ENCODE data around the gene PRRC2B. TPM values are rescaled to one million over a fixed set of nuclear protein-coding genes. Genes with fewer than 3 reads are reported as not detected.
A peak's percentile ranks its signal among the peaks of the same experiment; 100 is the strongest.

Gene PRRC2B
- total and polyA plus RNA-seq, 4 donors = 10.3 to 44.3 (median 27.0) TPM

GRCh38 chr9:131478421-131478868 lies 84.6 kb downstream of the PRRC2B start:
- no peak overlapping the region for H3K4me3 ChIP-seq (ENCODE audit: low read depth in 1 of 3, low read length in 3 of 3)
- 71% methylated on average over 12 of the region's 12 CpGs for WGBS
- H3K9ac ChIP-seq (ENCODE audit: low read depth in 1 of 2, low read length in 2 of 2) = no peak overlapping the region
- no peak overlapping the region for H3K27ac ChIP-seq (ENCODE audit: low read depth in 1 of 2, low read length in 2 of 2)
- H3K36me3 ChIP-seq (ENCODE audit: control insufficient read depth in 4 of 4, insufficient read depth in 3 of 4, low read depth in 1 of 4, low read length in 3 of 4) = peaks cover 38 to 92% (median 66%) of the 10 kb centered on the region in 4 donors
- H3K4me1 ChIP-seq (ENCODE audit: control insufficient read depth in 4 of 4, insufficient read depth in 4 of 4, low read length in 3 of 4) = no peaks in the 10 kb centered on the region
- no peaks in the 10 kb centered on the region for H3K27me3 ChIP-seq (ENCODE audit: control insufficient read depth in 4 of 4, insufficient read depth in 4 of 4, low read length in 3 of 4)
- TF ChIP-seq ATF3 (IDR thresholded peaks at IDR 0.05) = no peak
- TF ChIP-seq CTCF (IDR thresholded peaks at IDR 0.05; ENCODE audit: low read depth, low read length, missing input control) = peak; percentile 21
- TF ChIP-seq RAD21 (IDR thresholded peaks at IDR 0.05) = peak in 1 of 2 donors; percentile 63
- peak; percentile 63 for DNase-seq (ENCODE audit: low spot score)
- no peaks in the 10 kb centered on the region for H3K9me3 ChIP-seq (ENCODE audit: control insufficient read depth in 4 of 4, low read length in 3 of 4)

GRCh38 chr9:131478911-131479310 lies 85.0 kb downstream of the PRRC2B start:
- Histone ChIP-seq H3K27me3 (ENCODE audit: control insufficient read depth in 4 of 4, insufficient read depth in 4 of 4, low read length in 3 of 4) (no peaks in the 10 kb centered on the region), H3K4me3 (ENCODE audit: low read depth in 1 of 3, low read length in 3 of 3) (no peak overlapping the region), H3K4me1 (ENCODE audit: control insufficient read depth in 4 of 4, insufficient read depth in 4 of 4, low read length in 3 of 4) (no peaks in the 10 kb centered on the region), H3K9ac (ENCODE audit: low read depth in 1 of 2, low read length in 2 of 2) (no peak overlapping the region), H3K9me3 (ENCODE audit: control insufficient read depth in 4 of 4, low read length in 3 of 4) (no peaks in the 10 kb centered on the region), H3K27ac (ENCODE audit: low read depth in 1 of 2, low read length in 2 of 2) (no peak overlapping the region), H3K36me3 (ENCODE audit: control insufficient read depth in 4 of 4, insufficient read depth in 3 of 4, low read depth in 1 of 4, low read length in 3 of 4) (peaks cover 34 to 92% (median 67%) of the 10 kb centered on the region in 4 donors)
- TF ChIP-seq TAF1 (conservative IDR thresholded peaks at IDR 0.05) (no peak), HNF4A (conservative IDR thresholded peaks at IDR 0.05) (no peak), MAX (IDR thresholded peaks at IDR 0.05) (no peak), FOXA1 (IDR thresholded peaks at IDR 0.05) (no peak), HNF4G (IDR thresholded peaks at IDR 0.05) (no peak), NR2F2 (IDR thresholded peaks at IDR 0.05) (no peak), CTCF (IDR thresholded peaks at IDR 0.05; ENCODE audit: low read depth, low read length, missing input control) (no peak), REST (IDR thresholded peaks at IDR 0.05) (no peak)
- 89% methylated on average over 10 of the region's 10 CpGs for WGBS
- no peak for DNase-seq (ENCODE audit: low spot score)

All from liver (tissue), 9 donors.